ENCODE measurements around the gene TGFBR3L. TPM values are rescaled to one million over a fixed set of nuclear protein-coding genes. Genes with fewer than 3 reads are reported as not detected.

Gene TGFBR3L
- total and polyA plus RNA-seq, 12 donors = 0.23 to 7.0 (median 1.2) TPM; not detected in 3

- H3K9me3 ChIP-seq (replicated peaks in 1 of 3) = no peaks in the 10 kb centered on the region
- H3K4me1 ChIP-seq (replicated peaks in 1 of 2) = peaks cover 11 to 17% of the 10 kb centered on the region in 2 donors
- 84 to 86% (median 86%) methylated on average over 12 to 14 of the region's 14 CpGs for WGBS, 4 donors
- no peak overlapping the region for H3K4me3 ChIP-seq
- H3K27me3 ChIP-seq = no peaks in the 10 kb centered on the region
- no peak for DNase-seq
- peaks cover 0 to 81% of the 10 kb centered on the region in 2 donors for H3K36me3 ChIP-seq (replicated peaks in 1 of 2)
- TF ChIP-seq CTCF (IDR thresholded peaks at IDR 0.05) (peak in 1 of 6 experiments; percentile 5), POLR2A (IDR thresholded peaks at IDR 0.05) (no peak)
- no peak overlapping the region for H3K27ac ChIP-seq
- intact Hi-C loops (cut with DNase I) = no loop called here
Measured at GRCh38 chr19:7933411-7933810, 18.8 kb downstream of the TGFBR3L start.

GRCh38 chr19:7933828-7934725, 19.4 kb downstream of the TGFBR3L start:
- no peaks in the 10 kb centered on the region for H3K27me3 ChIP-seq
- intact Hi-C loops (cut with DNase I) = no loop called here
- DNase-seq = no peak
- H3K9me3 ChIP-seq (replicated peaks in 1 of 3) = no peaks in the 10 kb centered on the region
- peaks cover 7 to 13% of the 10 kb centered on the region in 2 donors for H3K4me1 ChIP-seq (replicated peaks in 1 of 2)
- TF ChIP-seq CTCF (IDR thresholded peaks at IDR 0.05) (peak in 1 of 6 experiments; percentile 1), POLR2A (IDR thresholded peaks at IDR 0.05) (no peak)
- peaks cover 0 to 81% of the 10 kb centered on the region in 2 donors for H3K36me3 ChIP-seq (replicated peaks in 1 of 2)
- no peak overlapping the region for H3K4me3 ChIP-seq
- H3K27ac ChIP-seq = no peak overlapping the region
- WGBS, 4 donors = 89 to 95% (median 92%) methylated on average over 25 to 55 of the region's 55 CpGs

- TF ChIP-seq POLR2A (IDR thresholded peaks at IDR 0.05) (no peak), CTCF (IDR thresholded peaks at IDR 0.05) (no peak)
- intact Hi-C loops (cut with DNase I) = no loop called here
- H3K4me3 ChIP-seq = no peak overlapping the region
- H3K27me3 ChIP-seq = no peaks in the 10 kb centered on the region
- H3K27ac ChIP-seq = no peak overlapping the region
- H3K4me1 ChIP-seq (replicated peaks in 1 of 2) = peaks cover under 1 to 6% of the 10 kb centered on the region in 2 donors
- DNase-seq = no peak
- WGBS, 4 donors = 86 to 90% (median 89%) methylated on average over 17 to 21 of the region's 21 CpGs
- H3K36me3 ChIP-seq (replicated peaks in 1 of 2) = peaks cover 0 to 85% of the 10 kb centered on the region in 2 donors
- H3K9me3 ChIP-seq (replicated peaks in 1 of 3) = no peaks in the 10 kb centered on the region
Measured at GRCh38 chr19:7934766-7935165, 20.1 kb downstream of the TGFBR3L start.

- Histone ChIP-seq H3K36me3 (replicated peaks in 1 of 2) (peaks cover 0 to 42% of the 10 kb centered on the region in 2 donors), H3K27ac (no peak overlapping the region), H3K9me3 (replicated peaks in 1 of 3) (no peaks in the 10 kb centered on the region), H3K4me3 (no peak overlapping the region), H3K4me1 (replicated peaks in 1 of 2) (peaks cover 7 to 13% of the 10 kb centered on the region in 2 donors), H3K27me3 (no peaks in the 10 kb centered on the region)
- DNase-seq = no peak
- 91 to 97% (median 94%) methylated on average over 4 to 13 of the region's 13 CpGs for WGBS, 4 donors
- TF ChIP-seq CTCF (IDR thresholded peaks at IDR 0.05) (no peak), POLR2A (IDR thresholded peaks at IDR 0.05) (no peak)
- intact Hi-C loops (cut with DNase I) = loop anchor here in 1 of 2 donors (10.0 kb wide), 1 partner anchor 314 kb away; no protein-coding TSS in a partner anchor
Measured at GRCh38 chr19:7940841-7941240, 26.2 kb downstream of the TGFBR3L start.
